ENCODE measurements around the gene C2orf68.
A peak's percentile ranks its signal among the peaks of the same experiment; 100 is the strongest.
"Not testable (repeated sequence)": the region's sequence is repeated elsewhere in the genome, so short reads cannot be mapped to it uniquely, and the experiment has no call there.

C2orf68 gene

DNA sequence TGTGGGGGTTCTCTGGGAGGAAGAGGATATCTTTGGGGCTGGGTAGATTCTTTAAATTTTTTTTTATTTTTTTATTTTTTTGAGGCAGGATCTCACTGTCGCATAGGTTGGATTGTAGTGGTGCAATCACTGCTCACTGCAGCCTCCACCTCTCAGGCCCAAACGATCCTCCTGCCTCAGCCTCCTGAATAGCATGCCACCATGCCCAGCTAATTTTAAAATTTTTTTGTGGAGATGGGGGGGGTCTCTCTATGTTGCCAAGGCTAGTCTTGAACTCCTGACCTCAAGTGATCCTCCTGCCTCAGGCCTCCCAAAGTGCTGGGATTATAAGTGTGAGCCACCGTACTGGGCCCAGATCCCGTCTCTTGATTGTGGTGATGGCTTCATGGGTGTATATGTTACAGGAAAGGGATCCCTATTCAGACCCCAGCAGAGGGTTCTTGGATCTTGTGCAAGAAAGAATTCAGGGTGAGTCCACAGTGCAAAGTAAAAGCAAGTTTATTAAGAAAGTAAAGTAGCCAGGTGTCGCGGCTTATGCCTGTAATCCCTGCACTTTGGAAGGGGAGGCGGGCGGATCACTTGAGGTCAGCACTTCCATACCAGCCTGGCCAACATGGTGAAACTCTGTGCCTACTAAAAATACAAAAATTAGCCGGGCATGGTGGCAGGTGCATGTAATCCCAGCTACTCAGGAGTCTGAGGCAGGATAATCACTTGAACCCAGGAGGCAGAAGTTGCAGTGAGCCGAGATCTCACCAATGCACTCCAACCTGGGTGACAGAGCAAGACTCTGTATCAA lies 2.0 kb upstream of the C2orf68 start:
- no peaks in the 10 kb centered on the region for H3K27me3 Mint-ChIP-seq (ENCODE audit: low read depth)
- H3K4me1 Mint-ChIP-seq (ENCODE audit: low read depth): peaks cover 27% of the 10 kb centered on the region
- peak overlapping the region; percentile 28 for H3K4me3 Mint-ChIP-seq
- no peaks in the 10 kb centered on the region for H3K9me3 Mint-ChIP-seq
- peak overlapping the region; percentile 26 for H3K27ac Mint-ChIP-seq
- peaks cover 11% of the 10 kb centered on the region for H3K36me3 Mint-ChIP-seq (ENCODE audit: low read depth)

DNA sequence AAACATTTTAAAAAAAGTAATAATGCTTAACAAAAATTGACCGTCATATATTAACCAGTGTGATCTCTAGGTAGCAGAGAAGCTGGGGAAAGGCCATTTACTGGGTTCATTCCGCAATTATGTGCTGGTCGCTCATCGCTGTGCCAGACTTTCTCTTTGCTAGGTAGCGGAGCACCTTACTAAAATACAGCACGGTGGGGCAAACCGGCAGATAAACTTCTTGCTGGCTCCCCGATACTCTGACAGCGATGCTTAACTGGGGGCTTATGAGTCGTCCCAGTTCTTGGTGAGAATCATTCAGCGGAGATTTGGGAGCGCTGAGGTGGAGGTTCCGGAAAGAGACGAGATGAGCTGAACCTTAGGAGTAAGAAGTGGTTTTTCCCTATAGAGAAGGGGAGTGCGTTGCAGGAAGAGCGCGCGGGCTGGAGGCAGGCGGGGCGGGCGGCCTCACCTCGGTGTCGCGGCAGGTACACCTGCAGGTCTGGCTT lies 605 bp downstream of the C2orf68 start:
- H3K4me1 Mint-ChIP-seq (ENCODE audit: low read depth): peaks cover 24% of the 10 kb centered on the region
- H3K9me3 Mint-ChIP-seq: no peaks in the 10 kb centered on the region
- H3K27me3 Mint-ChIP-seq (ENCODE audit: low read depth): no peaks in the 10 kb centered on the region
- peak overlapping the region; percentile 96 for H3K27ac Mint-ChIP-seq
- peak overlapping the region; percentile 100 for H3K4me3 Mint-ChIP-seq
- H3K36me3 Mint-ChIP-seq (ENCODE audit: low read depth): peaks cover 16% of the 10 kb centered on the region

DNA sequence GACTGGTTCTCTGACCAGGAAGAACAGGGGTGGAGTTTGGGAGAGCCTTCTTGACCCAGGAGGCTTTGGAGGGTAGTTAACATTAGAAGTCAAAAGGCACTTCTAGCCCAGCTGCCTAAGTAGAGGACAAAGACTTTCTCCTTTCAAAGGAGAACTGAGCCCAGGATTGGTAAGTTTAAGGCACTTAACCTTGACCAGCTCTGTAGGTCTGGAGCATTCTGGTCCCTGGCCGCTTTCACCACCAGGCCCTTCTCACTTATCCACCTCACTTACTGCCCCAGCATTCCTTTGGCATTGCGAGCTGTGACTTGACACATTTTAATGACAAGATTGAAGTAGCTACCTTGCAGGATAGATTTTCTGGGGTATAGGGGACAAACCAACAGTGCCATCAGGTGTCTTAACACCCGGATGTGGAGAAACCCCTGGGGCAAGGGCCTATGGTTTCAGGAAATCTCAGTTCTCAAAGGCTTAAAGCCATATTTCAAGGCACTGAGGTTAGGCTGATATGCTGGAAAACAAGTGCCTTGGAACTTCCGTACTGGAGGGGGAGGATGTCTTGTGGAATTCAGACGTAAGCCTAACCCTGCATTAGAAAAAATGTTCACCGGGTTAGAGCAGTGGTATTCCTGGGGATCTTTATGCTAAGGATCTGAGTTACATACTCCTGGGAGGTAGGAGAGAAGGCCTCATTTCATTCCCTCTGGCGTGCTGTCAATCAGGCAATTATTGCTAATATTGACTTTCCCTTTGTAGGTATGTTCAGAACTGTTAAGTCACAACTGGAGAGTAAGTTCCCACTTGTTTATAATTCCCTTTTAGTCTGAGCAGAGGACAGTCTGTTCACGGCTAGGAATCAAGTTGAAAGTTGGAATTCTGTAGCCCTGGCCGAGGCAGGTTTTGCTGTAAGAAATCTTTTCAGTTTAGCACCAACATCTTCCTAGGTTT lies 4.3 kb downstream of the C2orf68 start:
- Mint-ChIP-seq H3K4me1 (ENCODE audit: low read depth) (peaks cover 29% of the 10 kb centered on the region), H3K27me3 (ENCODE audit: low read depth) (peaks cover 3% of the 10 kb centered on the region), H3K36me3 (ENCODE audit: low read depth) (peaks cover 21% of the 10 kb centered on the region), H3K4me3 (no peak overlapping the region), H3K27ac (no peak overlapping the region), H3K9me3 (no peaks in the 10 kb centered on the region)

DNA sequence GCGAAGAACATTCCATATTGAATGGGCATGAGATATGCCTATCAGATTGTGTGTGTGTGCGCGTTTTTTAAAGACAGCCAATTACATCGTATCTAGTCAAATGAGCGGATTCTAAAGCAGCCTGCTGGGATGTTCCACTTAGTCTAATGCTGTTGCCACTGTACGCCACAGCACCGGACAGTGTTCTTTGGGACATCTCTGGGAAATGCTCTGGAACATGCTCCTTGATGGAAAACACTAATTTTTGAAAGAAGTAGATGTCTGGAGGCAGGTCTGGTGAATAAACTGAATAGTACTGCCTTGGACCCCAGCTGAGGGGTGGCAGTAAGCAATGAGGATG lies 5.8 kb downstream of the C2orf68 start:
- H3K27ac Mint-ChIP-seq: no peak overlapping the region
- no peak overlapping the region for H3K4me3 Mint-ChIP-seq
- peaks cover 3% of the 10 kb centered on the region for H3K27me3 Mint-ChIP-seq (ENCODE audit: low read depth)
- peaks cover 26% of the 10 kb centered on the region for H3K4me1 Mint-ChIP-seq (ENCODE audit: low read depth)
- H3K9me3 Mint-ChIP-seq: no peaks in the 10 kb centered on the region
- H3K36me3 Mint-ChIP-seq (ENCODE audit: low read depth): peaks cover 20% of the 10 kb centered on the region

DNA sequence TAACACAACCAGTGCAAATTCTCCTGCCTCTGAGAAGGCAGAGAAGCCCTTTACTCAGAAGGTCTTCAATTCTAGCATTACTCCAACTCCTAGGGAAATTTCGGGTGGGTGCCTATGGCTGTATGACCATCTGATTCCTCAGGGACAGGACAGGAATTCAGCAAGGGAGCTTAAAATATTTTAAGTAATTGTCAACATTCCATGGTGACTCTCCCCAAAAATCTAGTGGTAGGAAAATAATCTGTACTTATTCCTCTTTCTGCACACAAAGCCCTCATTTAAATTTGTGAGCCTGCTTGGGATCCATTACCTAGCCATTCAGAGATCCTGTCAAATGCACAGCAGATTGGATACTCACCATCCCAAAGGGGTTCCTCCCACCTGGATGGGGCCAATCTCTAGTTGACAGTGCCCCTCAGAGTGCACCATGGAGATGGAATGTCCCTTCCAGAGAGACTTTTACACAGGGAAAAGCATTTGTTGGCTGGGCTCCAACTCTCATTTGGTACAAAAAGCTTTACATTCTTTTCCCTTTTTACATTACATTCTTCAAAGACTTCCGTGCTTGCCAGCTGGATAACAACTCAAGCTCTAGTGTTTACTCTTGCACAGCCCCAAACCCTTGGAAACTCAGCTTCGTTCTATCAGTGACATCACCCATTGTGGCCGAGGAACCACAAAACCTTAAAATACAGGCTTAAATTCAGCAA lies 6.3 kb downstream of the C2orf68 start:
- Mint-ChIP-seq H3K4me3 (no peak overlapping the region), H3K9me3 (no peaks in the 10 kb centered on the region), H3K27ac (no peak overlapping the region), H3K4me1 (ENCODE audit: low read depth) (peaks cover 25% of the 10 kb centered on the region), H3K27me3 (ENCODE audit: low read depth) (peaks cover 3% of the 10 kb centered on the region), H3K36me3 (ENCODE audit: low read depth) (peaks cover 20% of the 10 kb centered on the region)

DNA sequence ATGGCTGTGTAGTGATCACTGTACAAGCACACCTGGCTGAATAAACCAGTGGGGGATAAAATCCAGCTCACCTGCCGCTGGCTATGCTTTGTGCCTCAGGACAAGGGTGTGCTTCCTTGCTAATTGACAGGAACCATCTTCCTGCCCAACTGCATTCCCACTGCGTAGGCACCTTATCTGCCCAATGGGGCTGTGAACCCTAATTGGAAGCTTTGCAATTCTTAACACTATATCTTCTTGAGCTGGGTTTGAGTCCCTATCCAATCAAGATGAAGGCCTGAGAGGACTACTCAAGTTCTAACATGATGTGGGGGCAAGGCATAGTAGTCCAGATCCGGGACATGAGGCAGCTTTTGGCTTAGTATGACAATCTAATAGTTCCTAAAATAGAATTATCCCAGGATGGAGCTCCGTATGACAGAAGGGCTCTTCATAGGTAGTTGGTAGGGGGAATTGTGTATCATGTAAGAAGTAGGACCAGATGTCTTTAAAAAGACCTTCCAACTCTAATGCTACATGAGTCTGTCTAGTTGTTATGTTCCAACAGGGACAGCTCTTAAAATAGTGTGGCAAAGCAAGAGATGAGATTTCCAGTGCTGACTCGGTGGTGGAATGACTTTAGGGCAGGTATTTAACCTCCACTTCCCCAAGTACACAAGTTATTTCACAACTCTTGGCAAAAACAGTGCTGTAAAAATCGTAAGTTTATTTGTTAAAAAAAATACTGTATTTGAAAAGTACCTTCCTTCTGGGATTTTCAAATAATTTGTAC lies 7.1 kb downstream of the C2orf68 start:
- H3K27ac Mint-ChIP-seq: no peak overlapping the region
- H3K27me3 Mint-ChIP-seq (ENCODE audit: low read depth): peaks cover 3% of the 10 kb centered on the region
- H3K9me3 Mint-ChIP-seq: no peaks in the 10 kb centered on the region
- peaks cover 15% of the 10 kb centered on the region for H3K36me3 Mint-ChIP-seq (ENCODE audit: low read depth)
- H3K4me3 Mint-ChIP-seq: no peak overlapping the region
- peaks cover 21% of the 10 kb centered on the region for H3K4me1 Mint-ChIP-seq (ENCODE audit: low read depth)

DNA sequence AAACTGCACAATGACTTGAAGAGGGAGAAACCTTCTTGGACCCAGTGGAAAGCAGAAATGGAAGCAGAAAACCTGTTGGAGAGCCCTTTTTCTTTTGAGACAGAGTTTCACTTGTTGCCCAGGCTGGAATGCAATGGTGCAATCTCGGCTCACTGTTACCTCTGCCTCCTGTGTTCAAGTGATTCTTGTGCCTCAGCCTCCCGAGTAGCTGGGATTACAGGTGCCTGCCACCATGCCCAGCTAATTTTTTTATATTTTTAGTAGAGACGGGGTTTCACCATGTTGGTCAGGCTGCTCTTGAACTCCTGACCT lies 7.8 kb downstream of the C2orf68 start:
- H3K9me3 Mint-ChIP-seq; H3K27ac Mint-ChIP-seq; H3K27me3 Mint-ChIP-seq (ENCODE audit: low read depth); H3K4me3 Mint-ChIP-seq: not testable (repeated sequence)
- H3K4me1 Mint-ChIP-seq (ENCODE audit: low read depth): peaks cover 17% of the 10 kb centered on the region
- H3K36me3 Mint-ChIP-seq (ENCODE audit: low read depth): peaks cover 12% of the 10 kb centered on the region

DNA sequence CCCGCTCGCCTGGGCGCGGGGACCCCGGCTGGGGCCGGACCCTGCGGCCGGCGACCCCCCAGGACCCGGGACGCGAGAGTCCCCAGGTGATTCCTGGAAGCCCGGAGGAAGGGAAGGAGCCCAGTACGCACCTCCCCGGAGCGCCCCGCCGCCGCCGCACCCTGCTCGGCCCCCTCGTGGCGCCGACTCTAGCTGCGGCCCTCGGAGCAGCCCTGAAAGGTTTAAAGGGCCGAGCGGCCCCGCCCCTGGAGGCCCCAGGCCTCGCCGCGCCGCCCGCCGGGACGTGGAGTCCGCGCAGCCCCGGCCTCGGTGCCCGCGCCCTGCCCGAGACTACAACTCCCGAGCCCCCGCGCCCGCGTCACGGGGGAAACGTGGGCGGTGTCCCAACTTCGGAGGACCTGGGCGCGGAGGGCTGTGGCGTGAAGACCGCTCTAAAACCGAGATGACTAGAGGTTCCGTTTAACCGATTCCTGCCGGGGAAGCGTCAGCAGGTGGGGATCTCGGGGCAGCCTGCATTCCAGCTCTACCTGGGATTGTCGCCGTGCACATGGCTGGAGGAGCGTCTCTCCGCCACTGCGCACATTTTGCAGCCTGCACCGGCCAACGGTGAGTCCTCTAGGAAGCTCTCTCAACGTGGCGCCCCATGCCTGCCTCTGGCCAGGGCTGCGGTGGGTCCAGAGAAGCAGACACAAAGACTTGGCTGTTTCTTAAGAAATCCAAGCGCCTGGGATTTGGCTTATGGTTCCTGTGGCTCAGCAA lies 9.2 kb downstream of the C2orf68 start, which contains the start of gene TMEM150A:
TMEM150A (minus strand) TSS at position 223 of the 759 bp plus-strand sequence. CDS start 750 bp downstream, outside the sequence.
- H3K27me3 Mint-ChIP-seq (ENCODE audit: low read depth): peaks cover 3% of the 10 kb centered on the region
- peaks cover 11% of the 10 kb centered on the region for H3K4me1 Mint-ChIP-seq (ENCODE audit: low read depth)
- H3K27ac Mint-ChIP-seq: no peak within 1 kb of the TSS
- H3K9me3 Mint-ChIP-seq: no peaks in the 10 kb centered on the region
- H3K4me3 Mint-ChIP-seq: peak within 1 kb of the TSS; percentile 90
- H3K36me3 Mint-ChIP-seq (ENCODE audit: low read depth): peaks cover 7% of the 10 kb centered on the region

DNA sequence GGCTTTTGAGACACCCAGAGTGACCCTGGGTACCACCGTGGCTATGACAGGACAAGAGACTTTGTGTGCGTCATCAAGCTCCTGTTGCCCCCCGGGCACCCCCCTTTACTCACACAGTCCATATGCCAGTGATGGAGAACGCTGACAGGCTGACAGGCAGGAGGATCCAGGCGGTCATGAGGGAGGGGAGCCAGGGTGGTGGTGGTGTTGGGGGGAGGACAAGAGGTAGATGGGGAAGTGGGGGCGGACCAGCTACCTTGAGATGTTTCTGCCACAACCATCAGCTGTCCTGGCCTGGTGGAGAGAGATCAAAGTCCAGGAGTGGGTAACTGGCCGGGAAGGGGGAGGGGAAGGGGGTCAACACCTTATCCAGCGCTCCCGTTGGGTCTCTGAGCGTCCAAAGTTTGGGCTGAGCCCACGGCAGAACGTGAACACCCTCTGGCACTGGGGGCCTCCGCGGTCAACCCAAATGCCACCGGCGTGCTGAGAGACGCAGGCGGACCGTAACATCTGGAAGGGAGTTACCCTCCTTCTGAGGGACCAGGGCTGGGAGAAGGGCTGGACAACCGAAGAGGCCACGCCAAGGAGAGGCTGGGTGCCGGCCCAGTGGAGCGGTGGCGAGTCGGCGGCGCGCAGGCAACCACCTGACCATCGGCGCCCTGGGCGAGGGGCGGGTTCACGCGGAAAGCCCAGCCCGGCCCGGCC lies 9.9 kb downstream of the C2orf68 start:
- peaks cover 10% of the 10 kb centered on the region for H3K36me3 Mint-ChIP-seq (ENCODE audit: low read depth)
- H3K9me3 Mint-ChIP-seq: no peaks in the 10 kb centered on the region
- H3K27ac Mint-ChIP-seq: no peak overlapping the region
- peaks cover 15% of the 10 kb centered on the region for H3K4me1 Mint-ChIP-seq (ENCODE audit: low read depth)
- H3K27me3 Mint-ChIP-seq (ENCODE audit: low read depth): peaks cover 3% of the 10 kb centered on the region
- H3K4me3 Mint-ChIP-seq: peak overlapping the region; percentile 78

DNA sequence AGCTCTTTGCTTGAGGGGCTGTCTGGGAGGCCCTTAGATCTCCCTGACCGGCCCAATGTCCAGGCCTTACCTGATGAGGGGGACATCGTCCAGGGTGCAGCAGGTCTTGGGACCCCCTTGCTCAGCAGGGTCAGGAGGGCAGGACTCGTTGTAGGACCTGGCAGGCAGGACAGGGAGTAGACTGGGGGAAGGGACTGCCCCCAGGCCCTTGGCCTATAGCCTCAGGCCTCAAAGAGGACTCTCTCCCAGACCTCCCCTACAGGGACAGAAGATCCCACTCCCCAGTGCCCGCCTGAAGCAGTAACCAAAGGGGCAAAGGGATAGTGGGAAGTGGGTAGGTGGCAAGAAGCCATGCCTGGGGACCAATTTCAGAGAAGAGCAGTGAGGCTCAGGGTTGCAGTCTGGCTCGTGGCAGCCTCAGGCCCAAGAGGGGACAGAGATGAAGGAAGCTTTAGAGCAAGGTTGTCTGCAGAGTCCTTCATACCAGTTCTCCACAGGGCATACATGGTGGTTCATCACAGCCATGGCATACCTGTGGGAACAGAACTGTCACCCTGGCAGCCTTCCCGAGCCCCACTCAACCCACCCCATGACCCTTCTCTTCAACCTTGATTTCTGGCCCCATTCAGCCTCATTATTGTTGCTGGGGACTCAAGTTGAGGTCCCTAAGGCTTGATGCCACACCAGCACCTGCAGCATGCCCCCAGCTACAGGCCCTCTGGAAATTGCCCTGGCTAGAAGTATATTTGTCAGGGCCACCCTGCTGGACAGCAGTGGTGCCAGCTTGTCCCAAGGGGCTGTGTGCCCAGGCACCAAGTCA lies 10.7 kb downstream of the C2orf68 start:
- Mint-ChIP-seq H3K27ac (no peak overlapping the region), H3K36me3 (ENCODE audit: low read depth) (peaks cover 12% of the 10 kb centered on the region), H3K27me3 (ENCODE audit: low read depth) (peaks cover 3% of the 10 kb centered on the region), H3K4me1 (ENCODE audit: low read depth) (peaks cover 20% of the 10 kb centered on the region), H3K9me3 (no peaks in the 10 kb centered on the region), H3K4me3 (peak overlapping the region; percentile 78)

DNA sequence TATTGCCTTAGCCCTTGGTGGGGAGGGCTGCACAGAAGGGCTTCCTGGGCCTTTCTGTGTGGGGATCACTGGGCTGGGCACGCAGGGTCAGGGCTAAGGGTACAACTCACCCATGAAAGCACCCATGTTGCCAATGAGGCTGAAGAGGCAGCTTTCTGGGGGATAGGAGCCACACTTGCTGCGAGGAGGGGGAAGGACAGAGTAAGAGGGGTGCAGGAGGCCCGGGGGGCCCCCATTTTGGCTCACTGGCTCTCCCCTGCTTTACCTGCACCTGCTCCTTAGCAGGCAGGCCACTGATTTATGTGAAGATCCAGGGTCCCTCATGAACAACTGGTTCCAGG lies 11.7 kb downstream of the C2orf68 start:
- H3K4me3 Mint-ChIP-seq: no peak overlapping the region

DNA sequence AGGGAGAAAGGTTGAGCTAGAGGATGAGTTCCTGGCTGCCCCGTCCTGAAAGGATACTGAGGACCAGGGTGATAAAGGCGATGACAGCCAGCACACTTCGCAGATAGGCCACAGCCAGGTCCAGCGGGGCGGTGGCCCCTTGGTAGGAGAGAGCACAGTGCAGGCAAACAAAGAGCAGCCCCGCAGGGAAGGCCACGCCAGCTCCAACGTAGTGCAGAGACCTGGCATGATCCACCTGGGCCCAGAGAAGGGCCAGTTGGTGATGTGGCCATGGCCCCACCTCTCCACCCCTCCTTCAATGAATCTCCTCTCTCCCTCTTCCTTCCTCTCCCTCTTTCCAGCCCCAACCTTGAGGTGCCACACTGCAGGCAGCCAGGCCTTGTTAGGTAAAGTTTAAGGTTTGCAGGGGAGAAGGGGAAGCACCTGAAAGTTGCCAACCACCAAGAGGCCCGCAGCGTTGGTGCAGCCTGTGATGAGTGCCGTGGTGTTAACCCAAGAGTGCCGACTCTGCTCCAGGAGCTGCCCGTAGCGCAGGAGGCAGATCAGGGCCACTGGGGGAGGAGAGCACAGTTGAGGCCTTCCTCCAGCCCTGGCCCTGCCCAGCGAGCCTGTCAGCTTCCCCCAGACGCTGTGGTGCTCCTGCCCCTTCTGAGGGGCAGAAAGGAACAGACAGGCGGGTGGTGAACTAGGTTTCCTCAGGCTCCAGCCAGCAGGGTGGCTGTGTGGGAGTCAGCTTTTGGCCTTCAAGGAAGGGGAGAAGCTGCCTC lies 12.2 kb downstream of the C2orf68 start:
- H3K27me3 Mint-ChIP-seq (ENCODE audit: low read depth): peaks cover 3% of the 10 kb centered on the region

More for the DNA sequence above, 11.7 kb downstream of the C2orf68 start:
- Mint-ChIP-seq H3K4me1 (ENCODE audit: low read depth) (peaks cover 26% of the 10 kb centered on the region), H3K27ac (no peak overlapping the region), H3K36me3 (ENCODE audit: low read depth) (peaks cover 15% of the 10 kb centered on the region), H3K27me3 (ENCODE audit: low read depth) (peaks cover 3% of the 10 kb centered on the region), H3K9me3 (no peaks in the 10 kb centered on the region)

More for the DNA sequence above, 12.2 kb downstream of the C2orf68 start:
- Mint-ChIP-seq H3K27ac (no peak overlapping the region), H3K36me3 (ENCODE audit: low read depth) (peaks cover 15% of the 10 kb centered on the region), H3K4me3 (no peak overlapping the region), H3K4me1 (ENCODE audit: low read depth) (peaks cover 28% of the 10 kb centered on the region), H3K9me3 (no peaks in the 10 kb centered on the region)
